GM21367 (cell line): Measurements from ENCODE around the gene MPST.
"Not testable (repeated sequence)": the region's sequence is repeated elsewhere in the genome, so short reads cannot be mapped to it uniquely, and the experiment has no call there.

ENCODE experiments used
- ATAC-seq: cut with Tn5 transposase; IDR thresholded peaks from one replicate; pipeline ENCODE4 v1.9.1; 2021; ENCODE audit not compliant: unreplicated experiment

MPST gene

DNA sequence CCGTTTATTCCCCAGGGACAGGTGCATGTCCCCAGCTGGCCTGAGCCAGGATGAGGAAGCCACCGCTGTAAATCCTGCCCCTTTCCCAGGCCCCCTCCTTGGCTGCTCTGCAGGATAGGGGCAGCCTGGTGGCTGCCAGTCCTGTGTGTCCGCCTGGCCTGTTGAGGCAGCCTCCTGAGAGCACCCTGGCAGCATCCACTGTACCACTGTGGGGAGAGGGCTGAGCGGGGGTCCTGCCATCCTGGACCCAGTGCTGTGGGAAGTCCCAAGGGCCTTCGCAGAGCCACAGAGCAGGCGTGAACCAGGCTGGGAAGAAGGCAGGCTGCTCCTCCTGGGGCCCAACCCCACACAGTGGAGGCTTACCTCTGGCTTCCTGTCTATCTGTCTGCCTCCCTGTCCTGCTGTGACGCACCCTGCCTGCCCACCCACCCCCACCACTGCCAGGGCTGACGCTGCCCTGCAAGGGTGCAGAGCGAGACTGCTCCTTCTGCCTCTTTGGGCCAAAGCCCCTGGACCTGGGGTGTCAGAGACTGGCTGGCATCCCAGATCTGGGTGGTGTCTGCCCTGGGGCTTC is 40.4 kb downstream of the MPST start:
- ATAC-seq, result no peak

GRCh38 chr22:37060801-37061610 is 41.5 kb downstream of the MPST start:
- ATAC-seq, result no peak

GRCh38 chr22:37061611-37062375 is 42.3 kb downstream of the MPST start:
- ATAC-seq, result no peak

GRCh38 chr22:37062376-37062675 is 42.8 kb downstream of the MPST start:
- no peak for ATAC-seq

DNA sequence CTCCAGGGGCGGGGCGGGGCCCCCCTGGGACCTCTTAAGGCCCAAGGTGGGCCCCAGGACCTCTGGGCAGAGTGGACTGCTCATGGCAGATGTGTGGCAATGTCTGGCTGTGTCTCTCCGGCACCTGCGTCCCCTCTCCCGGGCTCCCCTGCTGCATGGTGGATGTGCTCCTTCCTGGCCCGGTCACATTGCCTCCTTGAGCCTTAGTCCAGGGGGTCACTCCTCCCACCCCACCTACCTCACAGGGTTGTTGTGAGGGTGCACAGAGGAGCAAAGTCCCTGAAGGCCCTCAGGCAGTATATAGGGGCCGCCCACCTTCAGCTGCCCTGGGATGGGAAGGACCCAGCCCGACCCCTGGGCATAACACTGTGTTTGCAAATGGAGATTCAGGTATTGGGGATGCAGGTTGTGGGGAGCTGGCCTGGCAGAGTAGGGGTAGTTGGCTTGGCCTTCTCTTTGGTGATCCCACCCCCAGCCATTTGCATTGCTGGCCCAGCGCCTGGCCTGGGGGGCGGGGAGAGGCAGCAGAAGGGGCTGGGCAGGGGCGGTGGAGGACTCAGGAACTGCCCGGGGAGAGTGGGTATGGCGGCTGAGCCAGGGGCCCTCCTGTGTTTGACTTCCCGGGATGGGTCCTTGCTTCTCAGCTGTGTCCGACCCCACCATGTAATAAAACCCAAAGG is 43.3 kb downstream of the MPST start:
- ATAC-seq, result no peak

GRCh38 chr22:37063431-37064420 is 44.2 kb downstream of the MPST start:
- ATAC-seq, result no peak

- no peak for ATAC-seq
These were observed 45.0 kb downstream of the MPST start for GRCh38 chr22:37064553-37064952.

GRCh38 chr22:37065180-37065579 is 45.6 kb downstream of the MPST start:
- no peak for ATAC-seq

GRCh38 chr22:37065961-37066360 is 46.4 kb downstream of the MPST start:
- no peak for ATAC-seq

GRCh38 chr22:37067428-37067827 is 47.9 kb downstream of the MPST start:
- ATAC-seq, result no peak

GRCh38 chr22:37068859-37069258 is 49.3 kb downstream of the MPST start:
- ATAC-seq, result no peak

DNA sequence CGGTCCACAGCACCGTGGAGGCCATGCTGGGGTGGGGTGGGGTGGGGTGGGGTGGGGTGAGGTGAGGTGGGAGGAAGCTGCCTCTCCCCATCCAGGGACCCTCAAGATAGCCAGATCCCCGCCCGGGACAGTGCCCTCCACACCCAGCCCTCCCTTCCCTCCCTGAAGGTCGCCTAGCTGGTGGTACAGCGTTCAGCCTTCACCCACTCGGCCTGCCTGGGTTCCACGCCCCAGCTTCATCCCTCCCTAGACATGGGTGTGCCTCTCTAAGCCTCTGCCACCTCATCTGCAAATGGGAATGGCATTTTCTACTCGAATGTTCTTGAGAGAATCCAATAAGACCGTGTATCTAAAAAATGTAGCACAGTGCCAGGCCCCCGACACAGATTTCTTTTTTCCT is 49.8 kb downstream of the MPST start:
- ATAC-seq, result no peak

DNA sequence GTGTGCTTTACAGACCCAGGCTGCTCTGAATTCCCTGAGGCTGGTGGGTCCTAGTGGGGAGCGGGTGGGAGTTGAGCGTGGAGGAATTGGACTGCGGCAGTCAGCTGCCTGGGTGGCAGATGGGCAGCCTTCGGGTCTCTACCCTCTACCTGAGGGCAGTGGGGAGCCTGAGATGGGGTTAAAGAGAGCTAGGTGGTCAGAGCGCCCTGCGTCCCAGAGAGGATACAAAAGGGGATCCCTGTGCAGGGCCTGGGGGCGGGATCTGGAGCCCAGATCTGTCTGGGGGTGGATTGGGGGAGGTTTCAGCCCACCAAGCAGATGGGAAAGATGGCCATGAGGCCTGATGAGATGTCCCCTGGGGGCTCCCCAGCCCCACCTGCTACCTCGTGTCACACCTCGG is 50.2 kb downstream of the MPST start:
- ATAC-seq, result no peak

DNA sequence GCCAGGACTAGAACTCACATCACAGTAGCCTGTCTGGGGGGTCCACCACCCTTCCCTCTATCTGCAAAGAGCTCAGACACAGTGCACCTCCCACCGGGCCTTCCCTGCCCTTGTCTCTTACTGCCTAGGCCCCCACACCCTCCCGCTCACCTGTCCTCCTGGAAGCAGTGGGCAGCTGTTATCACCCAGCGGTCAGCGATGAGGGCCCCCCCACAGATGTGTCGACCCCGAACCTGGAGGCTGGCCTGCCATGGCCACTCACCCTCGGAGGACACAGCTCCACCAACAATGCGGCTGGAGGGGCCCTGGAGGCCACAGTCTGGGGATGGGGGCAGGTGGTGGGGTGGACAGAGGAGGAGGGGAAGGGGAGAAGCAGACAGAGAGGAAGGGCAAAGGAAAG is 50.8 kb downstream of the MPST start:
- no peak for ATAC-seq

- no peak for ATAC-seq
These were observed 51.2 kb downstream of the MPST start for GRCh38 chr22:37070744-37071143.

GRCh38 chr22:37071850-37072592 is 52.5 kb downstream of the MPST start:
- ATAC-seq, result not testable (repeated sequence)

GRCh38 chr22:37072673-37073072 is 53.1 kb downstream of the MPST start:
- ATAC-seq, result no peak

- ATAC-seq, result no peak
These were observed 55.0 kb downstream of the MPST start for GRCh38 chr22:37074537-37074936.

DNA sequence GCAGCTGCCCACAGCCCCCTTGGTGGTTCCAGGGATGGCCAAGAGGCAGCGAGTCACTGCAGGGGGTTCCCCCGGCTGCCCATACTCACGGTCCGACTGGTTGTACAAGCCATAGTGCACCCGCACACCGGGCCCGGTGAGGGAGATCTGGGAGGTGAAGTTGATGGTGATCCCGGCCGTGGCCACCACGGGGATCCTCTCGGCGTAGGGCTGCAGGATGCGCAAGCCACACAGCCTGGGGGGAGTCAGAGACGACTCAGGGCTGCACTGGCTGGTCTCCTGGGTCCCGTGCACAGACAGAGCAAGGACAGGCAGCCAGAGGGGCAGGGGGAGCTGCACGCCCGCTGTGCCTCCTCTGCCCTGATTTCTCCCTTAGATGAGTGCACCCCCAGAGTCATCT is 55.5 kb downstream of the MPST start:
- ATAC-seq, result no peak
